IMR-90 (cell line): ENCODE measurements around the gene MTA3. TPM values are rescaled to one million over a fixed set of nuclear protein-coding genes. Genes with fewer than 3 reads are reported as not detected.

Experiments used
- ATAC-seq: fragments of 200-7000 bp; cut with Tn5 transposase; 2 replicates; pipeline ENCODE4 v1.9.1; 2020; ENCODE audit warnings: low read depth, mild to moderate bottlenecking, moderate library complexity
- BruUV-seq: library from RNA; stranded (reverse); fragments of 400-500 nt; replicated peaks from 2 replicates; lab custom pipeline; 2021; lab: Mats Ljungman, UMichigan
- CTCF ChIA-PET: fragments of 300-600 bp; formaldehyde crosslinking; extraction: SDS; loops from one replicate; lab custom pipeline; 2021; ENCODE audit warnings: antibody characterized with exemption; lab: Yijun Ruan, JAX
- POLR2A ChIA-PET: fragments of 300-600 bp; sonication (Branson Sonifier 250); formaldehyde crosslinking; loops from one replicate; lab custom pipeline; 2022; ENCODE audit warnings: antibody characterized with exemption; ENCODE audit not compliant: unreplicated experiment; lab: Charles Lee
- DNase-seq: peaks from one replicate; pipeline ENCODE4 v3.0.0; 2013
- H2AFZ ChIP-seq: replicated peaks from 2 replicates; pipeline ENCODE3; 2013; ENCODE audit warnings: low read length, mild to moderate bottlenecking; ENCODE audit not compliant: poor library complexity
- H2AK5ac ChIP-seq: 2 replicates; pipeline ENCODE4 v1.6.1; 2013; ENCODE audit warnings: low read depth, low read length, inconsistent platforms
- H2AK9ac ChIP-seq: replicated peaks from 2 replicates; pipeline ENCODE3; 2013; ENCODE audit warnings: mild to moderate bottlenecking, low read depth, low read length, moderate library complexity; ENCODE audit not compliant: poor library complexity
- H2BK120ac ChIP-seq: 2 replicates; pipeline ENCODE4 v1.6.1; 2013; ENCODE audit warnings: low read depth, low read length, inconsistent platforms
- H2BK15ac ChIP-seq: 3 replicates; pipeline ENCODE4 v1.6.1; 2013; ENCODE audit warnings: low read depth, low read length, inconsistent platforms
- H2BK20ac ChIP-seq: 2 replicates; pipeline ENCODE4 v1.6.1; 2013; ENCODE audit warnings: low read depth, mild to moderate bottlenecking, inconsistent platforms, low read length, moderate library complexity
- H2BK5ac ChIP-seq: 2 replicates; pipeline ENCODE4 v1.6.1; 2013; ENCODE audit warnings: mild to moderate bottlenecking, low read depth, low read length, inconsistent platforms; ENCODE audit not compliant: poor library complexity, severe bottlenecking
- H3K14ac ChIP-seq: replicated peaks from 2 replicates; pipeline ENCODE4 v1.6.1; 2013; ENCODE audit warnings: low read depth, low read length, inconsistent platforms
- H3K18ac ChIP-seq: 2 replicates; pipeline ENCODE4 v1.6.1; 2013; ENCODE audit warnings: low read depth, low read length, control low read depth
- H3K23ac ChIP-seq: 2 replicates; pipeline ENCODE4 v1.6.1; 2013; ENCODE audit warnings: low read depth, low read length, inconsistent platforms
- H3K27ac ChIP-seq: 2 replicates; pipeline ENCODE4 v1.5.1; 2013; ENCODE audit warnings: mild to moderate bottlenecking, control low read depth, low read length; ENCODE audit not compliant: insufficient read depth
- H3K27me3 ChIP-seq: 2 replicates; pipeline ENCODE4 v1.6.1; 2013; ENCODE audit warnings: low read length; ENCODE audit not compliant: control insufficient read depth, insufficient read depth
- H3K36me3 ChIP-seq: 2 replicates; pipeline ENCODE4 v1.6.1; 2013; ENCODE audit warnings: low read length, mixed read lengths; ENCODE audit not compliant: control insufficient read depth, insufficient read depth
- H3K4ac ChIP-seq: 2 replicates; pipeline ENCODE4 v1.6.1; 2013; ENCODE audit warnings: low read depth, low read length, inconsistent platforms
- H3K4me1 ChIP-seq: 2 replicates; pipeline ENCODE4 v1.6.1; 2013; ENCODE audit warnings: low read length, mixed read lengths; ENCODE audit not compliant: control insufficient read depth, insufficient read depth
- H3K4me2 ChIP-seq: 2 replicates; pipeline ENCODE4 v1.6.1; 2013; ENCODE audit warnings: low read depth, mild to moderate bottlenecking, control low read depth, low read length, moderate library complexity
- H3K4me3 ChIP-seq: 2 replicates; pipeline ENCODE4 v1.5.1; 2013; ENCODE audit warnings: low read depth, mild to moderate bottlenecking, control low read depth, low read length, moderate library complexity; ENCODE audit not compliant: insufficient read depth
- H3K56ac ChIP-seq: 2 replicates; pipeline ENCODE4 v1.6.1; 2013; ENCODE audit warnings: low read length, inconsistent platforms; ENCODE audit not compliant: insufficient read depth; ENCODE audit errors: extremely low read depth
- H3K79me1 ChIP-seq, 2 experiments: 2 replicates each; pipeline ENCODE4 v1.6.1; 2013; ENCODE audit warnings: low read length in 2 of 2, inconsistent platforms in 1 of 2, low read depth in 1 of 2
- H3K9ac ChIP-seq: 2 replicates; pipeline ENCODE4 v1.6.1; 2013; ENCODE audit warnings: low read depth, low read length, control low read depth
- H3K9me1 ChIP-seq: 2 replicates; pipeline ENCODE4 v1.6.1; 2013; ENCODE audit warnings: low read length, inconsistent platforms; ENCODE audit not compliant: insufficient read depth
- H3K9me3 ChIP-seq: 2 replicates; pipeline ENCODE4 v1.6.1; 2013; ENCODE audit warnings: low read length; ENCODE audit not compliant: control insufficient read depth, insufficient read depth
- H4K20me1 ChIP-seq: 2 replicates; pipeline ENCODE4 v1.6.1; 2013; ENCODE audit warnings: low read length, inconsistent platforms; ENCODE audit not compliant: insufficient read depth
- H4K5ac ChIP-seq: 2 replicates; pipeline ENCODE4 v1.6.1; 2013; ENCODE audit warnings: mild to moderate bottlenecking, low read depth, low read length, control low read depth
- H4K8ac ChIP-seq, 2 experiments: 2 replicates each; pipeline ENCODE4 v1.6.1; 2013; ENCODE audit warnings: low read depth in 2 of 2, low read length in 2 of 2, control low read depth in 1 of 2, inconsistent platforms in 1 of 2
- H4K91ac ChIP-seq: 2 replicates; pipeline ENCODE4 v1.6.1; 2013; ENCODE audit warnings: low read depth, low read length, inconsistent platforms; ENCODE audit not compliant: insufficient read depth
- CEBPB ChIP-seq: IDR thresholded peaks from 2 replicates; pipeline ENCODE4 v1.6.1; 2012; ENCODE audit warnings: low read depth, low read length, improper control_type of control experiment
- FOS ChIP-seq: fragments of 150-350 bp; IDR thresholded peaks from 2 replicates; pipeline ENCODE4 v1.6.1; 2016; ENCODE audit warnings: low read depth, low read length
- MAFK ChIP-seq: IDR thresholded peaks from 2 replicates; pipeline ENCODE4 v1.6.1; 2012; ENCODE audit warnings: low read depth, low read length, improper control_type of control experiment
- MAZ ChIP-seq: IDR thresholded peaks from 2 replicates; pipeline ENCODE4 v1.6.1; 2012; ENCODE audit warnings: low read depth, mild to moderate bottlenecking, low read length, improper control_type of control experiment, moderate library complexity, borderline replicate concordance
- POLR2A ChIP-seq: IDR thresholded peaks from 2 replicates; pipeline ENCODE4 v1.6.1; 2012; ENCODE audit warnings: mild to moderate bottlenecking, low read depth, low read length
- RAD21 ChIP-seq: IDR thresholded peaks from 2 replicates; pipeline ENCODE4 v1.6.1; 2012; ENCODE audit warnings: low read length, improper control_type of control experiment
- RCOR1 ChIP-seq: IDR thresholded peaks from 2 replicates; pipeline ENCODE4 v1.6.1; 2012; ENCODE audit warnings: mild to moderate bottlenecking, low read length, improper control_type of control experiment; ENCODE audit not compliant: insufficient replicate concordance
- RFX5 ChIP-seq: IDR thresholded peaks from 2 replicates; pipeline ENCODE4 v1.8.0; 2012; ENCODE audit warnings: low read depth, mild to moderate bottlenecking, low read length, moderate library complexity
- SMC3 ChIP-seq: fragments of 150-350 bp; IDR thresholded peaks from 2 replicates; pipeline ENCODE4 v1.6.1; 2016; ENCODE audit warnings: low read depth, mild to moderate bottlenecking, antibody characterized with exemption, low read length, moderate library complexity
- WGBS, 2 experiments: methylation state at CpG; one replicate each; pipeline versions ENCODE4 v1.1.5 to v1.1.7; 2013; ENCODE audit warnings: missing lambda C conversion rate in 2 of 2; ENCODE audit not compliant: insufficient read length in 1 of 2; ENCODE audit errors: extremely low coverage in 2 of 2; 5-methylcytosine and 5-hydroxymethylcytosine counted together
- dilution Hi-C: fragments of 300-500 bp; cut with HindIII; formaldehyde crosslinking; loops from one replicate; pipeline ENCODE4 v1.14.3; 2018; ENCODE audit warnings: low sequenced_read_pairs; ENCODE audit not compliant: unreplicated experiment
- in situ Hi-C: fragments of 300-500 bp; cut with MboI; formaldehyde crosslinking; loops from 3 replicates; pipeline ENCODE4 v1.14.3; 2019; ENCODE audit warnings: low sequenced_read_pairs, inconsistent platforms, mixed read lengths
- intact Hi-C: fragments of 100-400 bp; cut with micrococcal nuclease; formaldehyde crosslinking; loops from 2 replicates; pipeline ENCODE4 v1.10.0; 2022
- polyA plus RNA-seq, 3 experiments: library from polyadenylated mRNA; depleted of rRNA; stranded (reverse); fragments of >200 nt; gene quantifications; 2 replicates each; pipeline ENCODE4 v1.2.3, GENCODE V29; 2012; ENCODE audit warnings: low replicate concordance in 1 of 3
- total RNA-seq: library from RNA; depleted of rRNA; stranded (reverse); fragments of >200 nt; gene quantifications from 2 replicates; pipeline ENCODE4 v1.2.3, GENCODE V29; 2012
- TF ChIP-seq, protein P1 (sequence below): conservative IDR thresholded peaks from 2 replicates; pipeline ENCODE4 v1.5.1; 2012; ENCODE audit warnings: mild to moderate bottlenecking, low read depth, low read length, improper control_type of control experiment
- TF ChIP-seq, protein P2 (sequence below): fragments of 150-350 bp; IDR thresholded peaks from 2 replicates; pipeline ENCODE4 v1.6.1; 2017; ENCODE audit warnings: mild to moderate bottlenecking, antibody characterized with exemption, low read length, low read depth

Gene MTA3
- total and polyA plus RNA-seq, 2 of the 4 experiments (the other 2 are of a cell fraction), result 31.9 to 34.3 TPM

DNA sequence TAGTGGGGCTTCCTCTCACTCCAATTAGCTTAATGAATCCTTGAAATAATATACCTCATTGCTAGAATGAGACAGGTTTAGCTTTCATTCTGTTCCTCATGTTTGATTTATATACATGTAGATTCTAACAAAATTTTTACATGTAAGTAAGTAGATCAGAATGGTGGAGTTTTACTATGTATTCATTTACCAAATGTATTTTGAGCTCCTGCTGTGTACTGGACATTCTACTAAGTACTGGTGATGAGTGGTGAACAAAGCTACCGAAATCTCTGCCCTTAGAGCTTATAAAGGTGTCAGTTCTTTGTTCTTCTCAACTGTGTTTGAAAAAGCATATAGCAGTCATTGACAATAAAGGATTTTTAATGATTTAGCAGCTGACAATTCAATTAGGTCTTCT, 19.7 kb downstream of the MTA3 start:
- Histone ChIP-seq H4K91ac (no peak overlapping the region), H3K23ac (no peak overlapping the region), H3K9me1 (0 out of 2 replicates have a peak, but pooled peaks cover 2% of the 10 kb centered on the region), H2BK5ac (no peak overlapping the region), H4K8ac (no peak overlapping the region), H2AK9ac (no peak overlapping the region), H2BK120ac (no peak overlapping the region), H3K27ac (no peak overlapping the region), H2AK5ac (no peak overlapping the region), H2BK20ac (no peak overlapping the region), H3K4me1 (no peaks in the 10 kb centered on the region), H3K14ac (no peak overlapping the region), H4K20me1 (peaks cover 4% of the 10 kb centered on the region; the same call in 1 of the 2 replicates), H3K27me3 (no peaks in the 10 kb centered on the region), H3K9me3 (no peaks in the 10 kb centered on the region), H3K4me2 (no peak overlapping the region), H3K9ac (no peak overlapping the region), H3K4me3 (no peak overlapping the region), H4K5ac (no peak overlapping the region), H3K4ac (no peak overlapping the region), H3K36me3 (peaks cover 9% of the 10 kb centered on the region), H3K79me1 (peaks cover 3 to 40% of the 10 kb centered on the region in 2 experiments; a peak in 3 of 4 replicates), H2BK15ac (no peak overlapping the region), H3K56ac (no peak overlapping the region), H3K18ac (no peak overlapping the region), H2AFZ (no peak overlapping the region)
- in situ Hi-C loops (no loop called here), dilution Hi-C loops (no loop called here), intact Hi-C loops (no loop called here)
- no peak for ATAC-seq
- no CpG with 5 or more reads among the region's 1 CpG for WGBS, 2 experiments
- CTCF ChIA-PET, result no interaction called here
- DNase-seq, result no peak
- POLR2A ChIA-PET, result no interaction called here
- TF ChIP-seq, protein P1, sequence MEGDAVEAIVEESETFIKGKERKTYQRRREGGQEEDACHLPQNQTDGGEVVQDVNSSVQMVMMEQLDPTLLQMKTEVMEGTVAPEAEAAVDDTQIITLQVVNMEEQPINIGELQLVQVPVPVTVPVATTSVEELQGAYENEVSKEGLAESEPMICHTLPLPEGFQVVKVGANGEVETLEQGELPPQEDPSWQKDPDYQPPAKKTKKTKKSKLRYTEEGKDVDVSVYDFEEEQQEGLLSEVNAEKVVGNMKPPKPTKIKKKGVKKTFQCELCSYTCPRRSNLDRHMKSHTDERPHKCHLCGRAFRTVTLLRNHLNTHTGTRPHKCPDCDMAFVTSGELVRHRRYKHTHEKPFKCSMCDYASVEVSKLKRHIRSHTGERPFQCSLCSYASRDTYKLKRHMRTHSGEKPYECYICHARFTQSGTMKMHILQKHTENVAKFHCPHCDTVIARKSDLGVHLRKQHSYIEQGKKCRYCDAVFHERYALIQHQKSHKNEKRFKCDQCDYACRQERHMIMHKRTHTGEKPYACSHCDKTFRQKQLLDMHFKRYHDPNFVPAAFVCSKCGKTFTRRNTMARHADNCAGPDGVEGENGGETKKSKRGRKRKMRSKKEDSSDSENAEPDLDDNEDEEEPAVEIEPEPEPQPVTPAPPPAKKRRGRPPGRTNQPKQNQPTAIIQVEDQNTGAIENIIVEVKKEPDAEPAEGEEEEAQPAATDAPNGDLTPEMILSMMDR, result no peak
- TF ChIP-seq RFX5, result no peak
- TF ChIP-seq FOS, result no peak
- TF ChIP-seq SMC3, result no peak
- no peak for TF ChIP-seq POLR2A
- TF ChIP-seq, protein P2, sequence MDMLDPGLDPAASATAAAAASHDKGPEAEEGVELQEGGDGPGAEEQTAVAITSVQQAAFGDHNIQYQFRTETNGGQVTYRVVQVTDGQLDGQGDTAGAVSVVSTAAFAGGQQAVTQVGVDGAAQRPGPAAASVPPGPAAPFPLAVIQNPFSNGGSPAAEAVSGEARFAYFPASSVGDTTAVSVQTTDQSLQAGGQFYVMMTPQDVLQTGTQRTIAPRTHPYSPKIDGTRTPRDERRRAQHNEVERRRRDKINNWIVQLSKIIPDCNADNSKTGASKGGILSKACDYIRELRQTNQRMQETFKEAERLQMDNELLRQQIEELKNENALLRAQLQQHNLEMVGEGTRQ, result no peak
- TF ChIP-seq MAFK, result no peak
- TF ChIP-seq CEBPB, result no peak
- TF ChIP-seq RCOR1, result no peak
- TF ChIP-seq MAZ, result no peak
- no peak for TF ChIP-seq RAD21
- no TSS peak for BruUV-seq
